SH-SY5Y (cell line): Measurements from ENCODE around the gene PDE9A.

Source experiments
- GATA2 ChIP-seq: IDR thresholded peaks from 2 replicates; pipeline ENCODE4 v1.6.1; 2011; ENCODE audit warnings: mild to moderate bottlenecking, low read depth, low read length
- GATA3 ChIP-seq: IDR thresholded peaks from 2 replicates; pipeline ENCODE4 v1.6.1; 2011; ENCODE audit warnings: low read depth, mild to moderate bottlenecking, low read length, moderate library complexity

DNA sequence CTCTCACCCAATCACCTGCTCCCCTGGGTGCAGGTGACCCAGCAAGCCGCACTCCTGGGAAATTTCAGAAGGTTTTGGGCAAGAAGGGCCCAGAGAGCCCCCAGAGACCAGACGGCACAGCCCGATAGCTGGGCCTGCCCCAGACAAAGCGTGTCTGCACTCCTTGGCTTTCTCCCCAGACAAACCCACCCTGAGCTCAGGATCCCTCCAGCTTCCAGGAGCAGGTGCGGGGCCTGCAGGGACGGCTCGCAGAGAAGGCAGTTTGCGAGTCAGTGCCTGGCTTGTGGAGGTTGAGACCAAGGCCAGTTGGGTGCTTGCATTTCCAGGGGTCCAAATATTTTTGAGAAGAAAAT is 6.7 kb downstream of the PDE9A start:
- TF ChIP-seq GATA3 (no peak), GATA2 (no peak)
